Measurements from ENCODE around the gene SMC2.

DNA sequence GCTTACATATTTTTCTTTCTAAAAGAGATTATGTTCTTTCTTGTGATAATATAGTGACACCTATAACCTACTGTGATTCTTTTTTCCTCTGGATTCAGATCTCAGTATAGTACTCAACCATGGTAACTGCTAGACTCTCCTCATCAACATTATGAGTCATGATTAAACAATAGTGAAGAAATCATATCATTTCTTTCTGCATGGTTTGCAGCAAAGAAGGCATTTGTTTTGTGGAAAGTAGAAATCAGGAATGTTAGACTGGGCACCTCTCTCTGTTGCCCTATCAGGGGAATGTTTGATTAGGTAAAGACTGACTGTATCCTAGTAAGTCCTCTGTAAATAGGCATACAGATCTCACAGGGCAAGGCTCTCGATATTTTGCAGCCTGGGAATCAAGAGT, 25.6 kb upstream of the SMC2 start:
- TF ChIP-seq, protein P1, sequence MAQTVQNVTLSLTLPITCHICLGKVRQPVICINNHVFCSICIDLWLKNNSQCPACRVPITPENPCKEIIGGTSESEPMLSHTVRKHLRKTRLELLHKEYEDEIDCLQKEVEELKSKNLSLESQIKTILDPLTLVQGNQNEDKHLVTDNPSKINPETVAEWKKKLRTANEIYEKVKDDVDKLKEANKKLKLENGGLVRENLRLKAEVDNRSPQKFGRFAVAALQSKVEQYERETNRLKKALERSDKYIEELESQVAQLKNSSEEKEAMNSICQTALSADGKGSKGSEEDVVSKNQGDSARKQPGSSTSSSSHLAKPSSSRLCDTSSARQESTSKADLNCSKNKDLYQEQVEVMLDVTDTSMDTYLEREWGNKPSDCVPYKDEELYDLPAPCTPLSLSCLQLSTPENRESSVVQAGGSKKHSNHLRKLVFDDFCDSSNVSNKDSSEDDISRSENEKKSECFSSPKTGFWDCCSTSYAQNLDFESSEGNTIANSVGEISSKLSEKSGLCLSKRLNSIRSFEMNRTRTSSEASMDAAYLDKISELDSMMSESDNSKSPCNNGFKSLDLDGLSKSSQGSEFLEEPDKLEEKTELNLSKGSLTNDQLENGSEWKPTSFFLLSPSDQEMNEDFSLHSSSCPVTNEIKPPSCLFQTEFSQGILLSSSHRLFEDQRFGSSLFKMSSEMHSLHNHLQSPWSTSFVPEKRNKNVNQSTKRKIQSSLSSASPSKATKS (CRISPR knock-in tag; IDR thresholded peaks at IDR 0.05), result no peak
- TF ChIP-seq ZNF792 (CRISPR knock-in tag; IDR thresholded peaks at IDR 0.05) (no peak), JUN (CRISPR knock-in tag; IDR thresholded peaks at IDR 0.05) (no peak), ZNF772 (CRISPR knock-in tag; IDR thresholded peaks at IDR 0.05) (no peak), ZBTB7A (CRISPR knock-in tag; IDR thresholded peaks at IDR 0.05) (no peak), SP1 (IDR thresholded peaks at IDR 0.05) (no peak), SP1 (CRISPR knock-in tag; IDR thresholded peaks at IDR 0.05) (no peak), SOX5 (CRISPR knock-in tag; IDR thresholded peaks at IDR 0.05; ENCODE audit: borderline replicate concordance) (no peak), NR2F6 (IDR thresholded peaks at IDR 0.05) (no peak), NR2F6 (CRISPR knock-in tag; IDR thresholded peaks at IDR 0.05) (no peak)
- TF ChIP-seq, protein P2, sequence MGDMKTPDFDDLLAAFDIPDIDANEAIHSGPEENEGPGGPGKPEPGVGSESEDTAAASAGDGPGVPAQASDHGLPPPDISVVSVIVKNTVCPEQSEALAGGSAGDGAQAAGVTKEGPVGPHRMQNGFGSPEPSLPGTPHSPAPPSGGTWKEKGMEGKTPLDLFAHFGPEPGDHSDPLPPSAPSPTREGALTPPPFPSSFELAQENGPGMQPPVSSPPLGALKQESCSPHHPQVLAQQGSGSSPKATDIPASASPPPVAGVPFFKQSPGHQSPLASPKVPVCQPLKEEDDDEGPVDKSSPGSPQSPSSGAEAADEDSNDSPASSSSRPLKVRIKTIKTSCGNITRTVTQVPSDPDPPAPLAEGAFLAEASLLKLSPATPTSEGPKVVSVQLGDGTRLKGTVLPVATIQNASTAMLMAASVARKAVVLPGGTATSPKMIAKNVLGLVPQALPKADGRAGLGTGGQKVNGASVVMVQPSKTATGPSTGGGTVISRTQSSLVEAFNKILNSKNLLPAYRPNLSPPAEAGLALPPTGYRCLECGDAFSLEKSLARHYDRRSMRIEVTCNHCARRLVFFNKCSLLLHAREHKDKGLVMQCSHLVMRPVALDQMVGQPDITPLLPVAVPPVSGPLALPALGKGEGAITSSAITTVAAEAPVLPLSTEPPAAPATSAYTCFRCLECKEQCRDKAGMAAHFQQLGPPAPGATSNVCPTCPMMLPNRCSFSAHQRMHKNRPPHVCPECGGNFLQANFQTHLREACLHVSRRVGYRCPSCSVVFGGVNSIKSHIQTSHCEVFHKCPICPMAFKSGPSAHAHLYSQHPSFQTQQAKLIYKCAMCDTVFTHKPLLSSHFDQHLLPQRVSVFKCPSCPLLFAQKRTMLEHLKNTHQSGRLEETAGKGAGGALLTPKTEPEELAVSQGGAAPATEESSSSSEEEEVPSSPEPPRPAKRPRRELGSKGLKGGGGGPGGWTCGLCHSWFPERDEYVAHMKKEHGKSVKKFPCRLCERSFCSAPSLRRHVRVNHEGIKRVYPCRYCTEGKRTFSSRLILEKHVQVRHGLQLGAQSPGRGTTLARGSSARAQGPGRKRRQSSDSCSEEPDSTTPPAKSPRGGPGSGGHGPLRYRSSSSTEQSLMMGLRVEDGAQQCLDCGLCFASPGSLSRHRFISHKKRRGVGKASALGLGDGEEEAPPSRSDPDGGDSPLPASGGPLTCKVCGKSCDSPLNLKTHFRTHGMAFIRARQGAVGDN (CRISPR knock-in tag; IDR thresholded peaks at IDR 0.05), result no peak
- TF ChIP-seq, protein P3, sequence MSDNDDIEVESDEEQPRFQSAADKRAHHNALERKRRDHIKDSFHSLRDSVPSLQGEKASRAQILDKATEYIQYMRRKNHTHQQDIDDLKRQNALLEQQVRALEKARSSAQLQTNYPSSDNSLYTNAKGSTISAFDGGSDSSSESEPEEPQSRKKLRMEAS (IDR thresholded peaks at IDR 0.05), result no peak
- TF ChIP-seq, protein P4, sequence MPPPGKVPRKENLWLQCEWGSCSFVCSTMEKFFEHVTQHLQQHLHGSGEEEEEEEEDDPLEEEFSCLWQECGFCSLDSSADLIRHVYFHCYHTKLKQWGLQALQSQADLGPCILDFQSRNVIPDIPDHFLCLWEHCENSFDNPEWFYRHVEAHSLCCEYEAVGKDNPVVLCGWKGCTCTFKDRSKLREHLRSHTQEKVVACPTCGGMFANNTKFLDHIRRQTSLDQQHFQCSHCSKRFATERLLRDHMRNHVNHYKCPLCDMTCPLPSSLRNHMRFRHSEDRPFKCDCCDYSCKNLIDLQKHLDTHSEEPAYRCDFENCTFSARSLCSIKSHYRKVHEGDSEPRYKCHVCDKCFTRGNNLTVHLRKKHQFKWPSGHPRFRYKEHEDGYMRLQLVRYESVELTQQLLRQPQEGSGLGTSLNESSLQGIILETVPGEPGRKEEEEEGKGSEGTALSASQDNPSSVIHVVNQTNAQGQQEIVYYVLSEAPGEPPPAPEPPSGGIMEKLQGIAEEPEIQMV (CRISPR knock-in tag; IDR thresholded peaks at IDR 0.05; ENCODE audit: low read depth), result no peak

Data from HepG2 (cell line).